D721Med (cell line): Measurements from ENCODE around the gene AFG1L.
"Not testable (repeated sequence)": the region's sequence is repeated elsewhere in the genome, so short reads cannot be mapped to it uniquely, and the experiment has no call there.

ENCODE experiments used
- DNase-seq: peaks from one replicate; pipeline ENCODE4 v3.0.0; 2011; ENCODE audit warnings: low spot score; ENCODE audit not compliant: insufficient read length
- FAIRE-seq: peaks from 2 replicates; lab custom pipeline; 2011; peaks lifted over from hg19 to GRCh38; lab: Jason Lieb, UNC
- CTCF ChIP-seq: IDR thresholded peaks from 2 replicates; pipeline ENCODE4 v1.5.1; 2012; ENCODE audit warnings: mild to moderate bottlenecking, control low read depth; ENCODE audit not compliant: insufficient read depth; ENCODE audit errors: missing control alignments

AFG1L gene

GRCh38 chr6:108557494-108558371 lies 262.9 kb downstream of the AFG1L start:
- TF ChIP-seq CTCF = no peak
- no peak for DNase-seq
- FAIRE-seq = no peak

- no peak for FAIRE-seq
- DNase-seq = no peak
- no peak for TF ChIP-seq CTCF
Measured at GRCh38 chr6:108558372-108559096, 263.7 kb downstream of the AFG1L start.

GRCh38 chr6:108559097-108559883 lies 264.4 kb downstream of the AFG1L start:
- TF ChIP-seq CTCF = no peak
- no peak for DNase-seq
- no peak for FAIRE-seq

- no peak for FAIRE-seq
- no peak for TF ChIP-seq CTCF
- no peak for DNase-seq
Measured at GRCh38 chr6:108559884-108560462, 265.1 kb downstream of the AFG1L start.

GRCh38 chr6:108560463-108561308 lies 265.8 kb downstream of the AFG1L start, which contains the start of gene FOXO3:
Gene FOXO3, plus strand, starts transcription at chr6:108560917. Its CDS starts 292 bp downstream, at chr6:108561209.
- TF ChIP-seq CTCF = no peak
- no peak for FAIRE-seq
- DNase-seq = peak; percentile 54

GRCh38 chr6:108561309-108561647 lies 266.4 kb downstream of the AFG1L start:
- DNase-seq, FAIRE-seq: not testable (repeated sequence)
